Measurements from ENCODE around the gene MSTN.

DNA sequence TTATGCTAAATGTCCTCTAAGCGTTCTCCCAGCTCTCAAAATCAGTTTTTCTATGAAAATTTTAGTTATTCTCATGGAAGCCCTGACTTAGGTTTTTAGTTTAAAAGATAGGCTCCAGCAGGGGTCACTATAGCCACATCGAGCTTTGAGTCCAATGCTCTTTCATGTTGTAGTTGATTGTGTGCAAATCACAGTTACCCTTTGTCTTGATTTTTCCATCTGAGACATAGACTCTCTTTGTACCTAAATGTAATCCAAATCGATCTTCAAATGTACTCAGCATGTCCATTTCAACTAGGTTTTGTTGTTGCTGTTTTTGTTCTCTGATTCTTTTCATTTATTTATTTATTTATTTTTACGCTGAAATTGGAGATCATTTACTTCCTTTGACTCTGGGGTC, 26.4 kb upstream of the MSTN start:
- no peak for TF ChIP-seq EZH2 (IDR thresholded peaks at IDR 0.05; ENCODE audit: low read depth)
- TF ChIP-seq, protein P1, sequence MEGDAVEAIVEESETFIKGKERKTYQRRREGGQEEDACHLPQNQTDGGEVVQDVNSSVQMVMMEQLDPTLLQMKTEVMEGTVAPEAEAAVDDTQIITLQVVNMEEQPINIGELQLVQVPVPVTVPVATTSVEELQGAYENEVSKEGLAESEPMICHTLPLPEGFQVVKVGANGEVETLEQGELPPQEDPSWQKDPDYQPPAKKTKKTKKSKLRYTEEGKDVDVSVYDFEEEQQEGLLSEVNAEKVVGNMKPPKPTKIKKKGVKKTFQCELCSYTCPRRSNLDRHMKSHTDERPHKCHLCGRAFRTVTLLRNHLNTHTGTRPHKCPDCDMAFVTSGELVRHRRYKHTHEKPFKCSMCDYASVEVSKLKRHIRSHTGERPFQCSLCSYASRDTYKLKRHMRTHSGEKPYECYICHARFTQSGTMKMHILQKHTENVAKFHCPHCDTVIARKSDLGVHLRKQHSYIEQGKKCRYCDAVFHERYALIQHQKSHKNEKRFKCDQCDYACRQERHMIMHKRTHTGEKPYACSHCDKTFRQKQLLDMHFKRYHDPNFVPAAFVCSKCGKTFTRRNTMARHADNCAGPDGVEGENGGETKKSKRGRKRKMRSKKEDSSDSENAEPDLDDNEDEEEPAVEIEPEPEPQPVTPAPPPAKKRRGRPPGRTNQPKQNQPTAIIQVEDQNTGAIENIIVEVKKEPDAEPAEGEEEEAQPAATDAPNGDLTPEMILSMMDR (conservative IDR thresholded peaks at IDR 0.05): peak; percentile 77
